DND-41 (cell line): Measurements from ENCODE around the gene GSKIP.

Experiments
- ATAC-seq: fragments of 200-7000 bp; cut with Tn5 transposase; 3 replicates; pipeline ENCODE4 v1.9.1; 2021; ENCODE audit warnings: low read depth; ENCODE audit not compliant: insufficient read depth
- DNase-seq: peaks from one replicate; pipeline ENCODE4 v3.0.0-alpha.2; 2020
- H2AFZ ChIP-seq: 2 replicates; pipeline ENCODE4 v1.6.0; 2012; ENCODE audit warnings: low read depth, low read length
- H3K27ac ChIP-seq: 2 replicates; pipeline ENCODE4 v1.5.1; 2012; ENCODE audit warnings: low read length, inconsistent platforms
- H3K27me3 ChIP-seq: fragments of 200-600 bp; sonication (generic); 2 replicates; pipeline ENCODE4 v1.6.0; 2012; ENCODE audit warnings: low read length, mild to moderate bottlenecking, inconsistent platforms; ENCODE audit not compliant: insufficient read depth, poor library complexity
- H3K36me3 ChIP-seq: 2 replicates; pipeline ENCODE4 v1.5.1; 2012; ENCODE audit warnings: low read length, inconsistent platforms; ENCODE audit not compliant: insufficient read depth
- H3K4me1 ChIP-seq: 2 replicates; pipeline ENCODE4 v1.5.1; 2012; ENCODE audit warnings: mild to moderate bottlenecking, low read length; ENCODE audit not compliant: insufficient read depth
- H3K4me2 ChIP-seq: 2 replicates; pipeline ENCODE4 v1.6.0; 2012; ENCODE audit warnings: mild to moderate bottlenecking, moderate library complexity, low read length, inconsistent platforms; ENCODE audit not compliant: insufficient read depth
- H3K4me3 ChIP-seq, 2 experiments: fragments of 200-600 bp in 1 of 2; shearing (Covaris generic) in 1 of 2; 2 replicates each; pipeline ENCODE4 v1.5.1; 2012 to 2016; ENCODE audit warnings: inconsistent platforms in 2 of 2, low read length in 2 of 2, mild to moderate bottlenecking in 2 of 2, low read depth in 1 of 2, moderate library complexity in 1 of 2
- H3K79me2 ChIP-seq: 2 replicates; pipeline ENCODE4 v1.6.0; 2012; ENCODE audit warnings: low read length, inconsistent platforms; ENCODE audit not compliant: insufficient read depth
- H3K9ac ChIP-seq: 2 replicates; pipeline ENCODE4 v1.6.0; 2012; ENCODE audit warnings: low read depth, mild to moderate bottlenecking, inconsistent platforms, low read length, moderate library complexity
- H3K9me3 ChIP-seq: 2 replicates; pipeline ENCODE4 v1.5.1; 2012; ENCODE audit warnings: low read length, moderate library complexity, mild to moderate bottlenecking, inconsistent platforms; ENCODE audit not compliant: insufficient read depth, severe bottlenecking
- H4K20me1 ChIP-seq: 2 replicates; pipeline ENCODE4 v1.6.0; 2012; ENCODE audit warnings: low read length; ENCODE audit not compliant: insufficient read depth
- EZH2 ChIP-seq: IDR thresholded peaks from 3 replicates; pipeline ENCODE4 v1.6.1; 2012; ENCODE audit warnings: borderline replicate concordance, low read depth, mild to moderate bottlenecking, moderate library complexity, low read length, inconsistent platforms; ENCODE audit not compliant: severe bottlenecking
- TF ChIP-seq, protein P1 (sequence below): IDR thresholded peaks from 2 replicates; pipeline ENCODE4 v1.5.1; 2012; ENCODE audit warnings: borderline replicate concordance, low read length, moderate library complexity, mild to moderate bottlenecking; ENCODE audit not compliant: poor library complexity, severe bottlenecking; ENCODE audit errors: extremely low read depth

Gene GSKIP

GRCh38 chr14:96391293-96392118, 28.2 kb downstream of the GSKIP start:
- Histone ChIP-seq H3K4me3 (peak overlapping the region; percentile 45 to 94; a peak in 3 of 4 replicates), H3K4me1 (peaks cover 20% of the 10 kb centered on the region), H4K20me1 (no peaks in the 10 kb centered on the region), H3K9me3 (no peaks in the 10 kb centered on the region), H3K4me2 (peak overlapping the region; percentile 99), H2AFZ (peak overlapping the region; percentile 90), H3K27ac (peak overlapping the region; percentile 76), H3K9ac (peak overlapping the region; percentile 78), H3K27me3 (no peaks in the 10 kb centered on the region), H3K79me2 (no peaks in the 10 kb centered on the region), H3K36me3 (no peaks in the 10 kb centered on the region)
- peak; percentile 88 for ATAC-seq
- peak; percentile 98 for DNase-seq
- TF ChIP-seq EZH2: no peak
- TF ChIP-seq, protein P1, sequence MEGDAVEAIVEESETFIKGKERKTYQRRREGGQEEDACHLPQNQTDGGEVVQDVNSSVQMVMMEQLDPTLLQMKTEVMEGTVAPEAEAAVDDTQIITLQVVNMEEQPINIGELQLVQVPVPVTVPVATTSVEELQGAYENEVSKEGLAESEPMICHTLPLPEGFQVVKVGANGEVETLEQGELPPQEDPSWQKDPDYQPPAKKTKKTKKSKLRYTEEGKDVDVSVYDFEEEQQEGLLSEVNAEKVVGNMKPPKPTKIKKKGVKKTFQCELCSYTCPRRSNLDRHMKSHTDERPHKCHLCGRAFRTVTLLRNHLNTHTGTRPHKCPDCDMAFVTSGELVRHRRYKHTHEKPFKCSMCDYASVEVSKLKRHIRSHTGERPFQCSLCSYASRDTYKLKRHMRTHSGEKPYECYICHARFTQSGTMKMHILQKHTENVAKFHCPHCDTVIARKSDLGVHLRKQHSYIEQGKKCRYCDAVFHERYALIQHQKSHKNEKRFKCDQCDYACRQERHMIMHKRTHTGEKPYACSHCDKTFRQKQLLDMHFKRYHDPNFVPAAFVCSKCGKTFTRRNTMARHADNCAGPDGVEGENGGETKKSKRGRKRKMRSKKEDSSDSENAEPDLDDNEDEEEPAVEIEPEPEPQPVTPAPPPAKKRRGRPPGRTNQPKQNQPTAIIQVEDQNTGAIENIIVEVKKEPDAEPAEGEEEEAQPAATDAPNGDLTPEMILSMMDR: no peak

DNA sequence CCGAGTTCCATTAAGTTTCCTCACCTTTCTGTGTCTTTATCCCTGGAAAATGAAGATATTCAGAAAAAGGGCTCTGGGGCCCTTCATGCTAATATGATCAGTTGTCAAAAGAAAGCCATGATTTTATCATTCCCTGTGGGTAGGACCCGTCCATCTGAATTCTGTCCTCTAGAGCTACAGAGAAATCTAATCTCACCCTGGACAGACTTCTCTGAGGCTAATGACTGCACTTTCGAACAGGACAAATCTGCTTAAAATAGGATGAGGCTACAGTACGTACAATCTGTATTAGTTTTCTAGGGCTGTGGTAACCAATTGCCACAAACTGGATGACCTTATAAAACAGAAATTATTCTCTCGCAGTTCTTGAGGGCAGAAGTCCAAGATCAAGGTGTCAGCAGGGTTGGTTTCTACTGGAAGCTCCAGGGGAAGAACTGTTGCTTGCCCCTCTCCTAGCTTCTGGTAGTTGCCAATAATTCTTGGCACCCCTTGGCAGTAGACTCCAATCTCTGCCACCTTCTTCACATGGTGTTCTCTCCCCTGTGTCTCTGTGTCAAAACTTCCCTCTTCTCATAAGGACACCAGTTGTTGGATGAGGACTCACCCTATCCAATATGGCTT, 29.9 kb downstream of the GSKIP start:
- H3K9me3 ChIP-seq: no peaks in the 10 kb centered on the region
- no peak for DNase-seq
- no peak overlapping the region for H3K9ac ChIP-seq
- no peaks in the 10 kb centered on the region for H3K36me3 ChIP-seq
- H3K4me3 ChIP-seq: no peak overlapping the region
- 0 out of 2 replicates have a peak overlapping the region, but pooled peaks have one; percentile 15 for H2AFZ ChIP-seq
- H3K27ac ChIP-seq: no peak overlapping the region
- no peaks in the 10 kb centered on the region for H3K79me2 ChIP-seq
- H3K4me2 ChIP-seq: no peak overlapping the region
- ATAC-seq: no peak
- H3K27me3 ChIP-seq: peaks cover 2% of the 10 kb centered on the region
- H3K4me1 ChIP-seq: peaks cover 20% of the 10 kb centered on the region
- TF ChIP-seq, protein P1: no peak
- no peak for TF ChIP-seq EZH2
- no peaks in the 10 kb centered on the region for H4K20me1 ChIP-seq

DNA sequence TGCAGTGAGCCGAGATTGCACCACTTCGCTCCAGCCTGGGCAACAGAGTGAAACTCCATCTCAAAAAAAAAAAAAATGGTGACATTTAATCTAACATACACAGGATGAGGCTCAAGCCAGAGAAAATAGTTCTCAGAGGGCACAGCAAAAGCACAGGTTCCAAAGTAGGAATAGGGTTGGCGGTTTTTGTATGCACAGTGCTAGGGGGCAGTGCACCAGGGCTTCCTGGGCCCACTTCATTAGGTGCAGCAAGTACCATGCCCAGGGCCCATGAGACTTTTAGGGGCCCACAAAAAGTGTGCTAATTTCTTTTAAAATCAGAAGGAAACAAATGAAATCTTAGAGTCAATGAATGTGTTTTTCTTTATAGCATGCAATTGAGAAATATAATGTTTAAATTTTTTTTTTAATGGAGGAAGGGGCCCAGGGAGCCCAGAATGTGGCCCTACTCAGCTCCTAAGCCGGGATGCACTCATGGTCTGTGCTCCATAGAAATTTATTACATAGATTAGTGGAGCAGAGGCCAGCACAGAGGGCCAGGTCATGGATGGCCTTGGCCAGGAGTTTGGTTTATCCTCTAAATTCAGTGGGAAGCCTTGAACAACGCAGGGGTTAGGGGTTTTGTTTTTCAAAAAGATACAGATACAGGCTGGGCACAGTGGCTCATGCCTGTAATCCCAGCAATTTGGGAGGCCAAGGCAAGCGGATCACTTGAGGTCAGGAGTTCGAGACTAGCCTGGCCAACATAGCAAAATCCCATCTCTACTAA, 30.9 kb downstream of the GSKIP start:
- Histone ChIP-seq H3K4me1 (peaks cover 20% of the 10 kb centered on the region), H3K4me2 (no peak overlapping the region), H3K9ac (no peak overlapping the region), H3K79me2 (no peaks in the 10 kb centered on the region), H2AFZ (no peak overlapping the region), H4K20me1 (no peaks in the 10 kb centered on the region), H3K27ac (no peak overlapping the region), H3K4me3 (no peak overlapping the region), H3K27me3 (peaks cover 2% of the 10 kb centered on the region), H3K9me3 (no peaks in the 10 kb centered on the region), H3K36me3 (no peaks in the 10 kb centered on the region)
- DNase-seq: no peak
- TF ChIP-seq, protein P1: no peak
- TF ChIP-seq EZH2: no peak
- ATAC-seq: no peak
